HepG2 (cell line): ENCODE data around the gene RNPEPL1. TPM values are rescaled to one million over a fixed set of nuclear protein-coding genes. Genes with fewer than 3 reads are reported as not detected.

Experiments used
- BORCS8-MEF2B ChIP-seq: sonication (generic); formaldehyde crosslinking; IDR thresholded peaks from 2 replicates; pipeline ENCODE4 v1.8.0; 2022; ENCODE audit warnings: mild to moderate bottlenecking, missing genetic modification reagents
- CENPX ChIP-seq: sonication (generic); formaldehyde crosslinking; IDR thresholded peaks from 2 replicates; pipeline ENCODE4 v1.9.0; 2021; ENCODE audit warnings: mild to moderate bottlenecking, missing genetic modification reagents, moderate library complexity
- CHD4 ChIP-seq: fragments of 200-600 bp; sonication (generic); IDR thresholded peaks from 2 replicates; pipeline ENCODE4 v1.7.0; 2017; ENCODE audit warnings: mild to moderate bottlenecking, low read length, borderline replicate concordance
- GRHL1 ChIP-seq: sonication (generic); formaldehyde crosslinking; conservative IDR thresholded peaks from 2 replicates; pipeline ENCODE4 v1.8.0; 2022; ENCODE audit warnings: missing genetic modification reagents
- HNRNPLL ChIP-seq: fragments of 200-400 bp; formaldehyde crosslinking; IDR thresholded peaks from 2 replicates; pipeline ENCODE4 v1.6.1; 2017; ENCODE audit warnings: mild to moderate bottlenecking, low read depth, low read length; ENCODE audit not compliant: poor library complexity, severe bottlenecking
- JARID2 ChIP-seq: sonication (generic); formaldehyde crosslinking; IDR thresholded peaks from 2 replicates; pipeline ENCODE4 v1.8.1; 2023; ENCODE audit warnings: missing genetic modification reagents, inconsistent platforms; ENCODE audit not compliant: insufficient replicate concordance
- KDM6A ChIP-seq: IDR thresholded peaks from 2 replicates; pipeline ENCODE4 v1.6.1; 2016; ENCODE audit warnings: low read depth
- MTF2 ChIP-seq: sonication (generic); formaldehyde crosslinking; IDR thresholded peaks from 2 replicates; pipeline ENCODE4 v1.5.0; 2020; ENCODE audit warnings: missing genetic modification reagents, borderline replicate concordance
- NFE2 ChIP-seq: sonication (generic); formaldehyde crosslinking; IDR thresholded peaks from 2 replicates; pipeline ENCODE4 v1.4.0; 2020; ENCODE audit warnings: missing genetic modification reagents
- NFRKB ChIP-seq: fragments of 450-650 bp; IDR thresholded peaks from 2 replicates; pipeline ENCODE4 v1.6.1; 2017
- NFYC ChIP-seq: IDR thresholded peaks from 2 replicates; pipeline ENCODE4 v1.6.1; 2016; ENCODE audit warnings: missing genetic modification reagents, missing compliant biosample characterization
- RCOR2 ChIP-seq: IDR thresholded peaks from 2 replicates; pipeline ENCODE4 v1.6.1; 2016; ENCODE audit warnings: missing biosample characterization, missing genetic modification reagents
- SETDB1 ChIP-seq: sonication (generic); formaldehyde crosslinking; IDR thresholded peaks from 2 replicates; pipeline ENCODE4 v1.5.1; 2020; ENCODE audit warnings: missing genetic modification reagents, mild to moderate bottlenecking, borderline replicate concordance
- TSC22D2 ChIP-seq: sonication (generic); formaldehyde crosslinking; IDR thresholded peaks from 2 replicates; pipeline ENCODE4 v1.5.1; 2020; ENCODE audit warnings: missing genetic modification reagents, mild to moderate bottlenecking, borderline replicate concordance
- ZFY ChIP-seq: sonication (generic); formaldehyde crosslinking; IDR thresholded peaks from 2 replicates; pipeline ENCODE4 v1.4.0; 2020; ENCODE audit warnings: missing genetic modification reagents
- ZNF329 ChIP-seq: sonication (generic); formaldehyde crosslinking; IDR thresholded peaks from 2 replicates; pipeline ENCODE4 v1.9.0; 2021; ENCODE audit warnings: low read depth, mild to moderate bottlenecking, missing genetic modification reagents
- ZNF33A ChIP-seq: sonication (generic); formaldehyde crosslinking; IDR thresholded peaks from 2 replicates; pipeline ENCODE4 v1.5.1; 2020; ENCODE audit warnings: missing genetic modification reagents, mild to moderate bottlenecking, moderate library complexity, borderline replicate concordance
- ZNF343 ChIP-seq: sonication (generic); formaldehyde crosslinking; IDR thresholded peaks from 2 replicates; pipeline ENCODE4 v1.4.0; 2020; ENCODE audit warnings: mild to moderate bottlenecking, missing genetic modification reagents
- ZNF460 ChIP-seq: sonication (generic); formaldehyde crosslinking; IDR thresholded peaks from 2 replicates; pipeline ENCODE4 v1.5.1; 2020; ENCODE audit warnings: missing genetic modification reagents, mild to moderate bottlenecking, borderline replicate concordance
- ZNF512 ChIP-seq: sonication (generic); formaldehyde crosslinking; IDR thresholded peaks from 2 replicates; pipeline ENCODE4 v1.4.0; 2020; ENCODE audit warnings: mild to moderate bottlenecking, missing genetic modification reagents
- ZNF546 ChIP-seq: sonication (generic); formaldehyde crosslinking; conservative IDR thresholded peaks from 2 replicates; pipeline ENCODE4 v1.8.1; 2023; ENCODE audit warnings: mild to moderate bottlenecking, missing genetic modification reagents
- ZNF615 ChIP-seq: sonication (generic); formaldehyde crosslinking; IDR thresholded peaks from 2 replicates; pipeline ENCODE4 v1.5.0; 2020; ENCODE audit warnings: mild to moderate bottlenecking, missing genetic modification reagents, borderline replicate concordance
- ZNF773 ChIP-seq: sonication (generic); formaldehyde crosslinking; IDR thresholded peaks from 2 replicates; pipeline ENCODE4 v1.4.0; 2020; ENCODE audit warnings: missing genetic modification reagents, borderline replicate concordance
- ZNF781 ChIP-seq: sonication (generic); formaldehyde crosslinking; IDR thresholded peaks from 2 replicates; pipeline ENCODE4 v1.5.1; 2020; ENCODE audit warnings: borderline replicate concordance, mild to moderate bottlenecking, missing genetic modification reagents; ENCODE audit errors: not compliant biosample characterization
- polyA plus RNA-seq, 8 experiments: library from polyadenylated mRNA; depleted of rRNA in 3 of 8; stranded (reverse) in 7 of 8; unstranded in 1 of 8; fragments of >200 nt; fragmentation: Illumina TruSeq in 4 of 8; extraction: Trizol in 4 of 8; gene quantifications; 2 replicates each; pipeline versions ENCODE4 v1.2.1 to v1.2.3, GENCODE V29; 2011 to 2016; ENCODE audit warnings: low read depth in 4 of 8, missing spikeins in 1 of 8, mixed read lengths in 1 of 8; ENCODE audit not compliant: insufficient read depth in 1 of 8
- total RNA-seq, 5 experiments: library from RNA; depleted of rRNA; stranded (reverse); fragments of >200 nt; fragmentation: Illumina TruSeq; extraction: Trizol; gene quantifications; 2 replicates each; pipeline ENCODE4 v1.2.3, GENCODE V29; 2016; ENCODE audit warnings: low read depth in 1 of 5
- TF ChIP-seq, protein P1 (sequence below), 2 experiments: fragments of 450-650 bp in 1 of 2; sonication (generic) in 1 of 2; formaldehyde crosslinking; IDR thresholded peaks; 2 replicates each; pipeline versions ENCODE4 v1.5.0 to v1.8.0; 2020 to 2022; ENCODE audit warnings: mild to moderate bottlenecking in 1 of 2, missing genetic modification reagents in 1 of 2
- TF ChIP-seq, protein P2 (sequence below): sonication (generic); formaldehyde crosslinking; IDR thresholded peaks from 2 replicates; pipeline ENCODE4 v1.8.1; 2023; ENCODE audit warnings: missing genetic modification reagents, inconsistent platforms, borderline replicate concordance

Gene RNPEPL1
- total and polyA plus RNA-seq, 2 of the 13 experiments (the other 11 are each of a cell fraction or from before 2014, with no cell fraction given): 13.0 to 18.0 TPM

DNA sequence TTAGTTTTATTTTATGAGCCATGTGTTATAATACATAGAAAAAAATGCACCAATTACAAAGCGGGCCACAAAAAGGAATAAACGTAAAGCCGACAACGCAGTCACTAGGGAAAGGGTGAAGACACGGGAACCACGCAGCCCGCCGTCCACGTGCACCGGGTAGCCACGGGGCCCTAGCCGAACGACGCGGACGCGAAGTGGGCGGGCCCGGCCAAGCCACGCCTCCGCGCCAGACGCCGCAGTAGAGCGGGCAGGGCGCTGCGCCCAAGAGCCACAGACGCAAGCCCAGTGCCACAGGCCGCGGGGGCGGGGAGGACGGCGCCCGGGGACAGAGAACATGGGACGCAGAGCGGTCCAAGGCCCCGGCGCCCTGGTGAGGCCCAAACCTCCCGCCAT lies 8.2 kb upstream of the RNPEPL1 start, which contains the start of gene DUSP28 (continued):
- TF ChIP-seq ZNF512: peak; percentile 84; the same call in 1 of the 2 replicates
- no peak for TF ChIP-seq NFRKB
- TF ChIP-seq CHD4: no peak
- peak; percentile 79 for TF ChIP-seq HNRNPLL
- TF ChIP-seq, protein P1, sequence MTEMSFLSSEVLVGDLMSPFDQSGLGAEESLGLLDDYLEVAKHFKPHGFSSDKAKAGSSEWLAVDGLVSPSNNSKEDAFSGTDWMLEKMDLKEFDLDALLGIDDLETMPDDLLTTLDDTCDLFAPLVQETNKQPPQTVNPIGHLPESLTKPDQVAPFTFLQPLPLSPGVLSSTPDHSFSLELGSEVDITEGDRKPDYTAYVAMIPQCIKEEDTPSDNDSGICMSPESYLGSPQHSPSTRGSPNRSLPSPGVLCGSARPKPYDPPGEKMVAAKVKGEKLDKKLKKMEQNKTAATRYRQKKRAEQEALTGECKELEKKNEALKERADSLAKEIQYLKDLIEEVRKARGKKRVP (CRISPR knock-in tag; IDR thresholded peaks at IDR 0.05): peak in 1 of 2 experiments; percentile 80; a peak in 2 of 4 replicates
- TF ChIP-seq CENPX: no peak
- TF ChIP-seq ZNF329 (CRISPR knock-in tag): peak; percentile 2; the same call in 1 of the 2 replicates
- 0 out of 2 replicates have a peak, but pooled peaks have one; percentile 6 for TF ChIP-seq NFE2 (CRISPR knock-in tag)
- no peak; the same call in 1 of the 2 replicates for TF ChIP-seq ZNF773 (CRISPR knock-in tag)
- no peak for TF ChIP-seq ZNF615 (CRISPR knock-in tag)
- peak; percentile 62; the same call in 1 of the 2 replicates for TF ChIP-seq MTF2
- no peak for TF ChIP-seq SETDB1
- TF ChIP-seq GRHL1 (CRISPR knock-in tag): no peak
- no peak for TF ChIP-seq ZNF781 (CRISPR knock-in tag)
- no peak for TF ChIP-seq ZNF546 (CRISPR knock-in tag)
- TF ChIP-seq KDM6A: no peak
- TF ChIP-seq RCOR2 (CRISPR knock-in tag): no peak
- no peak for TF ChIP-seq ZNF460 (CRISPR knock-in tag)
- TF ChIP-seq ZNF343 (CRISPR knock-in tag): no peak; the same call in 1 of the 2 replicates
- TF ChIP-seq BORCS8-MEF2B: peak; percentile 85
- no peak for TF ChIP-seq TSC22D2 (CRISPR knock-in tag)
- TF ChIP-seq JARID2: no peak
- peak; percentile 16; the same call in 1 of the 2 replicates for TF ChIP-seq NFYC (CRISPR knock-in tag)
- TF ChIP-seq, protein P2, sequence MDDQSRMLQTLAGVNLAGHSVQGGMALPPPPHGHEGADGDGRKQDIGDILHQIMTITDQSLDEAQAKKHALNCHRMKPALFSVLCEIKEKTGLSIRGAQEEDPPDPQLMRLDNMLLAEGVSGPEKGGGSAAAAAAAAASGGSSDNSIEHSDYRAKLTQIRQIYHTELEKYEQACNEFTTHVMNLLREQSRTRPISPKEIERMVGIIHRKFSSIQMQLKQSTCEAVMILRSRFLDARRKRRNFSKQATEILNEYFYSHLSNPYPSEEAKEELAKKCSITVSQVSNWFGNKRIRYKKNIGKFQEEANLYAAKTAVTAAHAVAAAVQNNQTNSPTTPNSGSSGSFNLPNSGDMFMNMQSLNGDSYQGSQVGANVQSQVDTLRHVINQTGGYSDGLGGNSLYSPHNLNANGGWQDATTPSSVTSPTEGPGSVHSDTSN (CRISPR knock-in tag): peak; percentile 22
- no peak; the same call in 1 of the 2 replicates for TF ChIP-seq ZFY
- no peak; the same call in 1 of the 2 replicates for TF ChIP-seq ZNF33A
